SK-N-SH (cell line): ENCODE results near the gene MYO10.

Source experiments
- EP300 ChIP-seq, 2 experiments: IDR thresholded peaks; 2 replicates each; pipeline versions ENCODE4 v1.4.0 to v1.6.1; 2012; ENCODE audit warnings: borderline replicate concordance in 1 of 2, low read depth in 1 of 2, low read length in 1 of 2
- EZH2phosphoT487 ChIP-seq: fragments of 200-600 bp; sonication (generic); IDR thresholded peaks from 2 replicates; pipeline ENCODE4 v1.6.1; 2017; ENCODE audit warnings: low read depth, mixed run types, mild to moderate bottlenecking, antibody characterized with exemption, moderate library complexity, borderline replicate concordance
- MEF2A ChIP-seq: IDR thresholded peaks from 2 replicates; pipeline ENCODE4 v1.4.0; 2012; ENCODE audit warnings: low read depth, borderline replicate concordance
- POLR2AphosphoS5 ChIP-seq: IDR thresholded peaks from 2 replicates; pipeline ENCODE4 v1.6.1; 2012; ENCODE audit warnings: low read depth, low read length
- RAD21 ChIP-seq: IDR thresholded peaks from 2 replicates; pipeline ENCODE4 v1.6.1; 2012; ENCODE audit warnings: mild to moderate bottlenecking, low read length
- RFX5 ChIP-seq: IDR thresholded peaks from 2 replicates; pipeline ENCODE4 v1.6.1; 2012; ENCODE audit warnings: mild to moderate bottlenecking, improper control_type of control experiment, low read length
- SIN3A ChIP-seq: IDR thresholded peaks from 2 replicates; pipeline ENCODE4 v1.6.1; 2012; ENCODE audit warnings: low read depth, mild to moderate bottlenecking, low read length, moderate library complexity, borderline replicate concordance
- TAF1 ChIP-seq: IDR thresholded peaks from 2 replicates; pipeline ENCODE4 v1.6.1; 2012; ENCODE audit warnings: low read depth, mild to moderate bottlenecking, low read length, moderate library complexity, borderline replicate concordance
- YY1 ChIP-seq: IDR thresholded peaks from 2 replicates; pipeline ENCODE4 v1.4.0; 2012; ENCODE audit warnings: low read depth, mild to moderate bottlenecking
- TF ChIP-seq, protein P1 (sequence below): fragments of 150-350 bp; IDR thresholded peaks from 2 replicates; pipeline ENCODE4 v1.6.1; 2017; ENCODE audit warnings: antibody characterized with exemption, low read length, low read depth, borderline replicate concordance
- TF ChIP-seq, protein P2 (sequence below): fragments of 200-600 bp; sonication (generic); IDR thresholded peaks from 2 replicates; pipeline ENCODE4 v1.6.1; 2017; ENCODE audit warnings: antibody characterized with exemption, mild to moderate bottlenecking, moderate library complexity
- TF ChIP-seq, protein P3 (sequence below): IDR thresholded peaks from 2 replicates; pipeline ENCODE4 v1.4.0; 2012; ENCODE audit warnings: low read depth
- TF ChIP-seq, protein P4 (sequence below): IDR thresholded peaks from 2 replicates; pipeline ENCODE4 v1.6.1; 2012; ENCODE audit warnings: mild to moderate bottlenecking, low read depth, low read length, moderate library complexity

DNA sequence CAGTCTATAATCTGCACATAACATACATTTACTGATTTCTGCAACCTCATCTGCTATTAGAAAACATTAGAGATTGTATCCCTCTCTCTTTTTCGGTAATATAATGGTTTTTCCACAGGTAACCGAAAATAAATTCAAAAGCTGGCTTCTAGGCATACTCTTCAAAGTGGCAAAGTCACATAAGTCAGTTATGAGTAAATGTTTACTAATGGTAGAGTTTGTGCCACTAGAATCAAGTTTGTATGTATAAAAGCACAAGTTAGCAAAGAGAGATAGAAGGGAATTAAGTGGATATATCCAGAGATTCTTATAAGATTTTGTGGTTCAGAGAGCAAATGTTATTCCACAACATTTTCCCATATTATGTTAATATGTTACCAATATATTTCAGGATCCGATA, 86.9 kb downstream of the MYO10 start:
- TF ChIP-seq, protein P1, sequence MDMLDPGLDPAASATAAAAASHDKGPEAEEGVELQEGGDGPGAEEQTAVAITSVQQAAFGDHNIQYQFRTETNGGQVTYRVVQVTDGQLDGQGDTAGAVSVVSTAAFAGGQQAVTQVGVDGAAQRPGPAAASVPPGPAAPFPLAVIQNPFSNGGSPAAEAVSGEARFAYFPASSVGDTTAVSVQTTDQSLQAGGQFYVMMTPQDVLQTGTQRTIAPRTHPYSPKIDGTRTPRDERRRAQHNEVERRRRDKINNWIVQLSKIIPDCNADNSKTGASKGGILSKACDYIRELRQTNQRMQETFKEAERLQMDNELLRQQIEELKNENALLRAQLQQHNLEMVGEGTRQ: no peak
- TF ChIP-seq, protein P2, sequence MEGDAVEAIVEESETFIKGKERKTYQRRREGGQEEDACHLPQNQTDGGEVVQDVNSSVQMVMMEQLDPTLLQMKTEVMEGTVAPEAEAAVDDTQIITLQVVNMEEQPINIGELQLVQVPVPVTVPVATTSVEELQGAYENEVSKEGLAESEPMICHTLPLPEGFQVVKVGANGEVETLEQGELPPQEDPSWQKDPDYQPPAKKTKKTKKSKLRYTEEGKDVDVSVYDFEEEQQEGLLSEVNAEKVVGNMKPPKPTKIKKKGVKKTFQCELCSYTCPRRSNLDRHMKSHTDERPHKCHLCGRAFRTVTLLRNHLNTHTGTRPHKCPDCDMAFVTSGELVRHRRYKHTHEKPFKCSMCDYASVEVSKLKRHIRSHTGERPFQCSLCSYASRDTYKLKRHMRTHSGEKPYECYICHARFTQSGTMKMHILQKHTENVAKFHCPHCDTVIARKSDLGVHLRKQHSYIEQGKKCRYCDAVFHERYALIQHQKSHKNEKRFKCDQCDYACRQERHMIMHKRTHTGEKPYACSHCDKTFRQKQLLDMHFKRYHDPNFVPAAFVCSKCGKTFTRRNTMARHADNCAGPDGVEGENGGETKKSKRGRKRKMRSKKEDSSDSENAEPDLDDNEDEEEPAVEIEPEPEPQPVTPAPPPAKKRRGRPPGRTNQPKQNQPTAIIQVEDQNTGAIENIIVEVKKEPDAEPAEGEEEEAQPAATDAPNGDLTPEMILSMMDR: no peak
- TF ChIP-seq TAF1 (no peak), RAD21 (no peak), POLR2AphosphoS5 (no peak), EZH2phosphoT487 (no peak), MEF2A (no peak), EP300 (IDR thresholded peaks at IDR 0.05; ENCODE audit: borderline replicate concordance in 1 of 2, low read depth in 1 of 2, low read length in 1 of 2) (no peak), YY1 (no peak), SIN3A (no peak), RFX5 (no peak)
- TF ChIP-seq, protein P3, sequence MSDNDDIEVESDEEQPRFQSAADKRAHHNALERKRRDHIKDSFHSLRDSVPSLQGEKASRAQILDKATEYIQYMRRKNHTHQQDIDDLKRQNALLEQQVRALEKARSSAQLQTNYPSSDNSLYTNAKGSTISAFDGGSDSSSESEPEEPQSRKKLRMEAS: no peak
- TF ChIP-seq, protein P4, sequence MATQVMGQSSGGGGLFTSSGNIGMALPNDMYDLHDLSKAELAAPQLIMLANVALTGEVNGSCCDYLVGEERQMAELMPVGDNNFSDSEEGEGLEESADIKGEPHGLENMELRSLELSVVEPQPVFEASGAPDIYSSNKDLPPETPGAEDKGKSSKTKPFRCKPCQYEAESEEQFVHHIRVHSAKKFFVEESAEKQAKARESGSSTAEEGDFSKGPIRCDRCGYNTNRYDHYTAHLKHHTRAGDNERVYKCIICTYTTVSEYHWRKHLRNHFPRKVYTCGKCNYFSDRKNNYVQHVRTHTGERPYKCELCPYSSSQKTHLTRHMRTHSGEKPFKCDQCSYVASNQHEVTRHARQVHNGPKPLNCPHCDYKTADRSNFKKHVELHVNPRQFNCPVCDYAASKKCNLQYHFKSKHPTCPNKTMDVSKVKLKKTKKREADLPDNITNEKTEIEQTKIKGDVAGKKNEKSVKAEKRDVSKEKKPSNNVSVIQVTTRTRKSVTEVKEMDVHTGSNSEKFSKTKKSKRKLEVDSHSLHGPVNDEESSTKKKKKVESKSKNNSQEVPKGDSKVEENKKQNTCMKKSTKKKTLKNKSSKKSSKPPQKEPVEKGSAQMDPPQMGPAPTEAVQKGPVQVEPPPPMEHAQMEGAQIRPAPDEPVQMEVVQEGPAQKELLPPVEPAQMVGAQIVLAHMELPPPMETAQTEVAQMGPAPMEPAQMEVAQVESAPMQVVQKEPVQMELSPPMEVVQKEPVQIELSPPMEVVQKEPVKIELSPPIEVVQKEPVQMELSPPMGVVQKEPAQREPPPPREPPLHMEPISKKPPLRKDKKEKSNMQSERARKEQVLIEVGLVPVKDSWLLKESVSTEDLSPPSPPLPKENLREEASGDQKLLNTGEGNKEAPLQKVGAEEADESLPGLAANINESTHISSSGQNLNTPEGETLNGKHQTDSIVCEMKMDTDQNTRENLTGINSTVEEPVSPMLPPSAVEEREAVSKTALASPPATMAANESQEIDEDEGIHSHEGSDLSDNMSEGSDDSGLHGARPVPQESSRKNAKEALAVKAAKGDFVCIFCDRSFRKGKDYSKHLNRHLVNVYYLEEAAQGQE: no peak
